Cardiac muscle cell (in vitro differentiated cells and primary cell): ENCODE data around the gene NTMT2. TPM values are rescaled to one million over a fixed set of nuclear protein-coding genes. Genes with fewer than 3 reads are reported as not detected.
A peak's percentile ranks its signal among the peaks of the same experiment; 100 is the strongest.
"Not testable (repeated sequence)": the region's sequence is repeated elsewhere in the genome, so short reads cannot be mapped to it uniquely, and the experiment has no call there.

Experiments used
- DNase-seq, 2 donors: peaks; one replicate each; pipeline versions ENCODE4 v3.0.0 to v3.0.0-alpha.2; 2010 to 2017; ENCODE audit warnings: low read depth in 1 of 2, low spot score in 1 of 2
- H3K27ac ChIP-seq: fragments of 200-600 bp; sonication (generic); 2 replicates; pipeline ENCODE4 v1.5.1; 2016
- H3K27me3 ChIP-seq: fragments of 200-600 bp; sonication (generic); 2 replicates; pipeline ENCODE4 v1.6.0; 2016; ENCODE audit warnings: control low read depth
- H3K36me3 ChIP-seq: fragments of 200-600 bp; sonication (generic); 2 replicates; pipeline ENCODE4 v1.5.1; 2016; ENCODE audit warnings: control low read depth
- H3K4me1 ChIP-seq: fragments of 200-600 bp; sonication (generic); 2 replicates; pipeline ENCODE4 v1.8.1; 2017; ENCODE audit warnings: low read depth, mild to moderate bottlenecking, mixed run types
- H3K4me3 ChIP-seq: fragments of 200-600 bp; sonication (generic); 2 replicates; pipeline ENCODE4 v1.5.1; 2016; ENCODE audit warnings: mild to moderate bottlenecking
- H3K9me3 ChIP-seq: fragments of 200-600 bp; sonication (generic); 2 replicates; pipeline ENCODE4 v1.5.1; 2017; ENCODE audit warnings: low read depth, mild to moderate bottlenecking, control low read depth
- polyA plus RNA-seq: library from polyadenylated mRNA; unstranded; fragments of >200 nt; fragmentation: Nextera tagmentation; extraction: Ambion mirVana; gene quantifications from 2 replicates; pipeline ENCODE4 v1.2.1, GENCODE V29; 2016
- total RNA-seq: library from RNA; depleted of rRNA; stranded (reverse); fragments of >200 nt; gene quantifications from 2 replicates; pipeline ENCODE4 v1.2.3, GENCODE V29; 2016
- TF ChIP-seq, protein P1 (sequence below): IDR thresholded peaks from 2 replicates; pipeline ENCODE4 v1.5.1; 2012; ENCODE audit warnings: low read depth, mild to moderate bottlenecking, low read length

The NTMT2 gene
- total and polyA plus RNA-seq, 2 experiments from 2014 or later: 0.55 TPM; not detected in 1

- no peak overlapping the region for H3K4me3 ChIP-seq
- H3K9me3 ChIP-seq: no peaks in the 10 kb centered on the region
- DNase-seq: no peak
- TF ChIP-seq, protein P1, sequence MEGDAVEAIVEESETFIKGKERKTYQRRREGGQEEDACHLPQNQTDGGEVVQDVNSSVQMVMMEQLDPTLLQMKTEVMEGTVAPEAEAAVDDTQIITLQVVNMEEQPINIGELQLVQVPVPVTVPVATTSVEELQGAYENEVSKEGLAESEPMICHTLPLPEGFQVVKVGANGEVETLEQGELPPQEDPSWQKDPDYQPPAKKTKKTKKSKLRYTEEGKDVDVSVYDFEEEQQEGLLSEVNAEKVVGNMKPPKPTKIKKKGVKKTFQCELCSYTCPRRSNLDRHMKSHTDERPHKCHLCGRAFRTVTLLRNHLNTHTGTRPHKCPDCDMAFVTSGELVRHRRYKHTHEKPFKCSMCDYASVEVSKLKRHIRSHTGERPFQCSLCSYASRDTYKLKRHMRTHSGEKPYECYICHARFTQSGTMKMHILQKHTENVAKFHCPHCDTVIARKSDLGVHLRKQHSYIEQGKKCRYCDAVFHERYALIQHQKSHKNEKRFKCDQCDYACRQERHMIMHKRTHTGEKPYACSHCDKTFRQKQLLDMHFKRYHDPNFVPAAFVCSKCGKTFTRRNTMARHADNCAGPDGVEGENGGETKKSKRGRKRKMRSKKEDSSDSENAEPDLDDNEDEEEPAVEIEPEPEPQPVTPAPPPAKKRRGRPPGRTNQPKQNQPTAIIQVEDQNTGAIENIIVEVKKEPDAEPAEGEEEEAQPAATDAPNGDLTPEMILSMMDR: no peak
- H3K27ac ChIP-seq: no peak overlapping the region
- no peaks in the 10 kb centered on the region for H3K36me3 ChIP-seq
- H3K27me3 ChIP-seq: no peaks in the 10 kb centered on the region
- peaks cover 5% of the 10 kb centered on the region for H3K4me1 ChIP-seq
Measured at GRCh38 chr1:170157820-170158219, 12.1 kb downstream of the NTMT2 start.

DNA sequence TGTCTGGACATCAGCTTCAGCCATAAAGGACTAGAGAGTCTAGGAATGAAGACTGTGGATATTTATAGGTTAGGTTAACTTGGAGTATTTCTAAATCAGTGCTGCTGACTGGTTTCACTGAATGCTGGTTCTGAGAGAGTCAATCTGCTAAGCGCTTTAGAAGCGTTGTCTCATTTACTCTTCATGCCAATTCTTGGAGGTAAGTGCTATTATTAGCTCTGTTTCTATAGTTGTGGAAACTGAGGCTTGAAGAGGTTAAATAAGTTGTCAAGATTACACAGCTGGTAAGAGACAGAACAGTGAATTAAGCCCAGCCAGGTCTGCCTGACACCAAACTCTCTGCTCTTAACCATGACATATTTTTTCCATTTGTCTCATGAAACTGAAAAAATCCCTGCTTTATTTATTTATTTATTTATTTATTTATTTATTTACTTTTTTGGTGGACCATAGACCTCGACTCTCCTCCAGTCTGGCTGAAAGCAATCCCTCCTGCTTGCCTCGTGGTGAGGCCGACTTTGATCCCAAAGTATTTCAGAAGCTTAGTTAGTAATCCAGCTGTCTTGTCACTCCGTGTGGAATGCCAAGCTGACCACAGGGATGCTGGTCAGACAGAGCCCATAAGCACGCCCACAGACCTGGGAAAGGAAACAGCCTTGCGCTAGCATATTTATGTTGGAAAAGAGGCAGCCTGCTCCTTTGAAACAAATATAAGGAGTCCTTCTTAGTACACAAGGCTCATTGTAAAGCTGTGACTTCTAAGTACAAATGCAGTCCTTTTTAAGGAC lies 16.9 kb downstream of the NTMT2 start:
- peak overlapping the region; percentile 84 for H3K27ac ChIP-seq
- peak; percentile 44 to 93 for DNase-seq
- no peaks in the 10 kb centered on the region for H3K27me3 ChIP-seq
- TF ChIP-seq, protein P1: no peak
- H3K36me3 ChIP-seq: no peaks in the 10 kb centered on the region
- H3K9me3 ChIP-seq: no peaks in the 10 kb centered on the region
- no peak overlapping the region for H3K4me3 ChIP-seq
- H3K4me1 ChIP-seq: peaks cover 14% of the 10 kb centered on the region

DNA sequence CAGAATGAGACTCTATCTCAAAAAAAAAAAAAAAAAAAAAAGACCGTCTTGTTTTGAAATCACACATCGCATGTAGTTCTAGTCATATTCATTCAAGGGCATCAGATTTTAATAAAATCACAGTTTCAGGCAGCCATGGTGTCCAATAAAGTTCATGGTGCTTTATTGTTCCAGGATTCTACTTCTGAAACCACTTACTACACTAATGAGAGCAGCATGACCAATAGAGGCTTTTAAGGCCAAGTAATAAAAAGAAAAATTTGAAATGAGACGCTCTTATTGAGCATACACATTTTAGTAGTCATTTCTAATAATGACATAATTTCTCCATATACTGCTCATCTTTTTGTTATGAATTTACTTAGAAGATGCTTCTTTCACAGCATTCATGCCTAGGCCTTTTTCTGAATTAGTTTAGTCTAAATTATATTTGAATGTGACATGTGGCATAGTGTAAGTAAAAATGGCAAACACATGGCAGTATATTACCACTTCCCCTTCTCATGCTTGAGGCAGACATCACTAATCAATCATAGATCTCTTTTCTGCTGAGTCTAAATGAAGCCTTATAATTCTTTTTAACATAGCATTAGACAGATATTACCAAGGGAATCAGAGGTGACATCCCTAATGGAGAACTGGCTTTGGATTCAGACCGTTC lies 18.5 kb downstream of the NTMT2 start:
- no peaks in the 10 kb centered on the region for H3K27me3 ChIP-seq
- no peaks in the 10 kb centered on the region for H3K9me3 ChIP-seq
- H3K4me3 ChIP-seq: no peak overlapping the region
- no peaks in the 10 kb centered on the region for H3K36me3 ChIP-seq
- no peak overlapping the region for H3K27ac ChIP-seq
- TF ChIP-seq, protein P1: no peak
- peaks cover 18% of the 10 kb centered on the region for H3K4me1 ChIP-seq
- DNase-seq: no peak

GRCh38 chr1:170166518-170167180 lies 20.9 kb downstream of the NTMT2 start:
- H3K9me3 ChIP-seq: no peaks in the 10 kb centered on the region
- no peak overlapping the region for H3K4me3 ChIP-seq
- peaks cover 18% of the 10 kb centered on the region for H3K4me1 ChIP-seq
- H3K36me3 ChIP-seq: no peaks in the 10 kb centered on the region
- H3K27me3 ChIP-seq: no peaks in the 10 kb centered on the region
- TF ChIP-seq, protein P1: no peak
- DNase-seq: no peak
- no peak overlapping the region for H3K27ac ChIP-seq

DNA sequence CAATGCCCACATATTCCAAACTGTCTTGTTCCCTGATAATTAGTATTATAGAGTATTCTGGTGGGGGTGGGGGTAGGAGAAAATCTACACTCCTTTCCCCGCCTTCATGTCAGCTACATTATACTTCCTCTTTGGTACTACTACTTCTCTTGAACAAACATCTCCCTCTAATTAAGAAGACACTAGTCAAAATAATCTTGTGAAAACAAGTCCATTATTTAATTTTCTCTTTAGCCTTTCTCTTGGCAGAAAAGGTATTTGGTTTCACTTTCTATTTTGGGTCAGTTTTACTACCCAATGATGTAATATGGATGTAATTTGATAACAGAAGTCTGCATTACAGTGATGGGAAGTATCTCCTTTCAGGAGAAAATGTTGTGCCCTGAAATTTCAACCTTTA lies 22.5 kb downstream of the NTMT2 start:
- DNase-seq: peak in 1 of 2 donors; percentile 45
- H3K4me1 ChIP-seq: peaks cover 9% of the 10 kb centered on the region
- H3K27me3 ChIP-seq: no peaks in the 10 kb centered on the region
- H3K36me3 ChIP-seq: no peaks in the 10 kb centered on the region
- no peaks in the 10 kb centered on the region for H3K9me3 ChIP-seq
- TF ChIP-seq, protein P1: no peak
- H3K4me3 ChIP-seq: no peak overlapping the region
- H3K27ac ChIP-seq: no peak overlapping the region

- not testable (repeated sequence) for DNase-seq, H3K27me3 ChIP-seq, H3K9me3 ChIP-seq, H3K36me3 ChIP-seq, H3K4me3 ChIP-seq, H3K4me1 ChIP-seq, H3K27ac ChIP-seq
Measured at GRCh38 chr1:170170513-170170912, 24.8 kb downstream of the NTMT2 start.
